Vagina (tissue), 2 donors: ENCODE data around the gene MMP23B.

Experiments
- CTCF ChIP-seq, 3 experiments: fragments of 450-650 bp in 2 of 3; fragments of 200-600 bp in 1 of 3; sonication (generic) in 1 of 3; IDR thresholded peaks; one replicate each; pipeline ENCODE4 v1.5.1; 2017 to 2019; ENCODE audit warnings: antibody characterized with exemption in 3 of 3, mild to moderate bottlenecking in 2 of 3, moderate library complexity in 2 of 3
- POLR2A ChIP-seq, 2 donors: fragments of 450-650 bp; IDR thresholded peaks; one replicate each; pipeline ENCODE4 v1.6.1; 2017; ENCODE audit warnings: antibody characterized with exemption in 2 of 2, mild to moderate bottlenecking in 2 of 2, moderate library complexity in 2 of 2

GRCh38 chr1:1621173-1622009 is 10.6 kb upstream of the MMP23B start:
- TF ChIP-seq CTCF (IDR thresholded peaks at IDR 0.05) (no peak), POLR2A (IDR thresholded peaks at IDR 0.05) (no peak)
